Calu3 (cell line): ENCODE results near the gene GPR156. TPM values are rescaled to one million over a fixed set of nuclear protein-coding genes. Genes with fewer than 3 reads are reported as not detected.

Experiments
- BruUV-seq: library from RNA; stranded (reverse); fragments of 400-500 nt; replicated peaks from 2 replicates; lab custom pipeline; 2021; lab: Mats Ljungman, UMichigan
- CTCF ChIA-PET: fragments of 300-600 bp; sonication (Branson Sonifier 250); formaldehyde crosslinking; loops from one replicate; lab custom pipeline; 2022; ENCODE audit warnings: antibody characterized with exemption; lab: Charles Lee
- DNase-seq: peaks from one replicate; pipeline ENCODE4 v3.0.0; 2022
- H3K27ac Mint-ChIP-seq: one replicate; pipeline ENCODE4 v1.8.0; 2022; ENCODE audit warnings: mixed read lengths; ENCODE audit not compliant: unreplicated experiment
- H3K27me3 Mint-ChIP-seq: one replicate; pipeline ENCODE4 v1.8.0; 2022; ENCODE audit warnings: mixed read lengths; ENCODE audit not compliant: unreplicated experiment
- H3K36me3 Mint-ChIP-seq: one replicate; pipeline ENCODE4 v1.8.0; 2022; ENCODE audit warnings: mild to moderate bottlenecking, moderate library complexity, mixed read lengths; ENCODE audit not compliant: insufficient read depth, unreplicated experiment
- H3K4me1 Mint-ChIP-seq: one replicate; pipeline ENCODE4 v1.8.0; 2022; ENCODE audit warnings: mild to moderate bottlenecking, low read depth, mixed read lengths; ENCODE audit not compliant: unreplicated experiment
- H3K4me3 Mint-ChIP-seq: one replicate; pipeline ENCODE4 v1.8.0; 2022; ENCODE audit warnings: mild to moderate bottlenecking, low read depth, moderate library complexity, mixed read lengths; ENCODE audit not compliant: unreplicated experiment
- H3K9me3 Mint-ChIP-seq: one replicate; pipeline ENCODE4 v1.8.0; 2022; ENCODE audit warnings: low read depth, mixed read lengths; ENCODE audit not compliant: unreplicated experiment
- CTCF ChIP-seq: fragments of 200-600 bp; IDR thresholded peaks from one replicate; pipeline ENCODE4 v1.8.0; 2022; ENCODE audit warnings: antibody characterized with exemption; ENCODE audit not compliant: unreplicated experiment
- intact Hi-C: fragments of 100-400 bp; cut with micrococcal nuclease; formaldehyde crosslinking; loops from one replicate; pipeline ENCODE4 v1.10.0; 2022; ENCODE audit not compliant: unreplicated experiment
- total RNA-seq: library from RNA; stranded (reverse); gene quantifications from 2 replicates; pipeline ENCODE4 v1.2.3, GENCODE V29; 2022

Gene GPR156
- total RNA-seq, 1 experiment from 2014 or later: 0.45 TPM

- H3K4me3 Mint-ChIP-seq: no peak overlapping the region
- DNase-seq: no peak
Observed at GRCh38 chr3:120204338-120204737, 80.7 kb downstream of the GPR156 start.

GRCh38 chr3:120203621-120204020 lies 81.4 kb downstream of the GPR156 start:
- intact Hi-C loops: no loop called here
- Mint-ChIP-seq H3K4me1 (no peaks in the 10 kb centered on the region), H3K36me3 (no peaks in the 10 kb centered on the region), H3K4me3 (no peak overlapping the region), H3K27ac (no peak overlapping the region), H3K9me3 (no peaks in the 10 kb centered on the region), H3K27me3 (no peaks in the 10 kb centered on the region)
- CTCF ChIA-PET: no interaction called here
- DNase-seq: no peak
- no TSS peak for BruUV-seq
- TF ChIP-seq CTCF: no peak

More at GRCh38 chr3:120204338-120204737, 80.7 kb downstream of the GPR156 start:
- TF ChIP-seq CTCF: no peak
- intact Hi-C loops: no loop called here
- H3K27ac Mint-ChIP-seq: no peak overlapping the region
- H3K36me3 Mint-ChIP-seq: no peaks in the 10 kb centered on the region
- no peaks in the 10 kb centered on the region for H3K9me3 Mint-ChIP-seq
- no TSS peak for BruUV-seq
- peaks cover 5% of the 10 kb centered on the region for H3K27me3 Mint-ChIP-seq
- CTCF ChIA-PET: no interaction called here
- no peaks in the 10 kb centered on the region for H3K4me1 Mint-ChIP-seq

- CTCF ChIA-PET: no interaction called here
- H3K9me3 Mint-ChIP-seq: no peaks in the 10 kb centered on the region
Observed at GRCh38 chr3:120203016-120203415, 82.0 kb downstream of the GPR156 start.

GRCh38 chr3:120202363-120202762 lies 82.7 kb downstream of the GPR156 start:
- H3K4me3 Mint-ChIP-seq: no peak overlapping the region
- no peak overlapping the region for H3K27ac Mint-ChIP-seq
- intact Hi-C loops: no loop called here
- TF ChIP-seq CTCF: no peak
- DNase-seq: no peak
- H3K4me1 Mint-ChIP-seq: no peaks in the 10 kb centered on the region
- BruUV-seq: no TSS peak
- CTCF ChIA-PET: no interaction called here
- H3K27me3 Mint-ChIP-seq: no peaks in the 10 kb centered on the region
- H3K36me3 Mint-ChIP-seq: no peaks in the 10 kb centered on the region
- no peaks in the 10 kb centered on the region for H3K9me3 Mint-ChIP-seq

More at GRCh38 chr3:120203016-120203415, 82.0 kb downstream of the GPR156 start:
- Mint-ChIP-seq H3K4me3 (no peak overlapping the region), H3K4me1 (no peaks in the 10 kb centered on the region), H3K36me3 (no peaks in the 10 kb centered on the region), H3K27ac (no peak overlapping the region), H3K27me3 (no peaks in the 10 kb centered on the region)
- no peak for DNase-seq
- intact Hi-C loops: no loop called here
- TF ChIP-seq CTCF: no peak
- no TSS peak for BruUV-seq
